ENCODE measurements around the gene SUCLG1. TPM values are rescaled to one million over a fixed set of nuclear protein-coding genes. Genes with fewer than 3 reads are reported as not detected.

The SUCLG1 gene
- total RNA-seq, 4 donors from 2014 or later = 62.7 to 85.8 (median 74.5) TPM

GRCh38 chr2:84449055-84449454 is 10.0 kb downstream of the SUCLG1 start:
- H3K4me3 ChIP-seq = no peak overlapping the region
- H3K36me3 ChIP-seq = peaks cover 0 to 26% of the 10 kb centered on the region in 2 donors
- no peaks in the 10 kb centered on the region for H3K9me3 ChIP-seq
- no peak for ATAC-seq
- H3K27me3 ChIP-seq = no peaks in the 10 kb centered on the region
- H3K27ac ChIP-seq = no peak overlapping the region
- H3K4me1 ChIP-seq = peaks cover 0 to 41% (median 5%) of the 10 kb centered on the region in 3 donors
- TF ChIP-seq, protein P1, sequence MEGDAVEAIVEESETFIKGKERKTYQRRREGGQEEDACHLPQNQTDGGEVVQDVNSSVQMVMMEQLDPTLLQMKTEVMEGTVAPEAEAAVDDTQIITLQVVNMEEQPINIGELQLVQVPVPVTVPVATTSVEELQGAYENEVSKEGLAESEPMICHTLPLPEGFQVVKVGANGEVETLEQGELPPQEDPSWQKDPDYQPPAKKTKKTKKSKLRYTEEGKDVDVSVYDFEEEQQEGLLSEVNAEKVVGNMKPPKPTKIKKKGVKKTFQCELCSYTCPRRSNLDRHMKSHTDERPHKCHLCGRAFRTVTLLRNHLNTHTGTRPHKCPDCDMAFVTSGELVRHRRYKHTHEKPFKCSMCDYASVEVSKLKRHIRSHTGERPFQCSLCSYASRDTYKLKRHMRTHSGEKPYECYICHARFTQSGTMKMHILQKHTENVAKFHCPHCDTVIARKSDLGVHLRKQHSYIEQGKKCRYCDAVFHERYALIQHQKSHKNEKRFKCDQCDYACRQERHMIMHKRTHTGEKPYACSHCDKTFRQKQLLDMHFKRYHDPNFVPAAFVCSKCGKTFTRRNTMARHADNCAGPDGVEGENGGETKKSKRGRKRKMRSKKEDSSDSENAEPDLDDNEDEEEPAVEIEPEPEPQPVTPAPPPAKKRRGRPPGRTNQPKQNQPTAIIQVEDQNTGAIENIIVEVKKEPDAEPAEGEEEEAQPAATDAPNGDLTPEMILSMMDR (IDR thresholded peaks at IDR 0.05) = no peak
- TF ChIP-seq POLR2AphosphoS5 (IDR thresholded peaks at IDR 0.05) (no peak), EP300 (IDR thresholded peaks at IDR 0.05) (no peak), POLR2A (IDR thresholded peaks at IDR 0.05) (no peak)
- 40 to 79% methylated on average over 2 to 3 of the region's 3 CpGs for WGBS, 2 donors (ENCODE audit: low coverage in 1 of 2)

- H3K27ac ChIP-seq = no peak overlapping the region
- peaks cover 0 to 82% of the 10 kb centered on the region in 2 donors for H3K36me3 ChIP-seq
- no peaks in the 10 kb centered on the region for H3K4me1 ChIP-seq
- no peak for TF ChIP-seq POLR2AphosphoS5 (IDR thresholded peaks at IDR 0.05)
- TF ChIP-seq, protein P1 (IDR thresholded peaks at IDR 0.05) = no peak
- TF ChIP-seq POLR2A (IDR thresholded peaks at IDR 0.05) = no peak
- TF ChIP-seq EP300 (IDR thresholded peaks at IDR 0.05) = no peak
- H3K27me3 ChIP-seq = no peaks in the 10 kb centered on the region
- ATAC-seq = no peak
- H3K9me3 ChIP-seq = no peaks in the 10 kb centered on the region
- no peak overlapping the region for H3K4me3 ChIP-seq
Measured at GRCh38 chr2:84443477-84443876, 15.6 kb downstream of the SUCLG1 start.

DNA sequence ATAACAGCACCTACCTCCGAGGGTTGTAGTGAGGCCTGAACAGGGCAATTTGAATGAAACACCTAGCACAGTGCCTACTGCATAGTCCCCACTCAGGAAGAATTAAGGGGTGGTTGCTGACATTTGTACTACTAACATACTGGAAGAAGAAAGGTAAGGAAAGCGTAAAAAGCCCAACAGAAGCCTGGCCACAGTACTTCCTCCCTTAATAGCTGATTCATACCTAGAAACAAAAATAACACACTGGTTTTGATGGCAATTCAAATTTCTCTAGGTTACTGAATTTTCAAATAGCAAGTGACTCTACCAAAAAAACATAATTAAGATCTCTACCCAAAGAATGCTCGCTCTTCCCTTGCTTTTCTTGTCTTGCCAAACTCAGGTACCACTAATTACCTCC is 16.2 kb downstream of the SUCLG1 start:
- Histone ChIP-seq H3K36me3 (peaks cover 0 to 88% of the 10 kb centered on the region in 2 donors), H3K4me3 (no peak overlapping the region), H3K27me3 (no peaks in the 10 kb centered on the region), H3K9me3 (no peaks in the 10 kb centered on the region), H3K4me1 (peaks cover 0 to 1% (median 0%) of the 10 kb centered on the region in 3 donors), H3K27ac (no peak overlapping the region)
- TF ChIP-seq POLR2AphosphoS5 (IDR thresholded peaks at IDR 0.05) (no peak), EP300 (IDR thresholded peaks at IDR 0.05) (no peak), POLR2A (IDR thresholded peaks at IDR 0.05) (no peak)
- TF ChIP-seq, protein P1 (IDR thresholded peaks at IDR 0.05) = no peak
- ATAC-seq = no peak
- 83 to 100% methylated on average over 2 to 3 of the region's 3 CpGs for WGBS, 2 donors (ENCODE audit: low coverage in 1 of 2)

- no peak for ATAC-seq
- TF ChIP-seq POLR2AphosphoS5 (IDR thresholded peaks at IDR 0.05) (no peak), EP300 (IDR thresholded peaks at IDR 0.05) (no peak), POLR2A (IDR thresholded peaks at IDR 0.05) (no peak)
- TF ChIP-seq, protein P1 (IDR thresholded peaks at IDR 0.05) = no peak
- no peak overlapping the region for H3K4me3 ChIP-seq
- no peaks in the 10 kb centered on the region for H3K9me3 ChIP-seq
- H3K27ac ChIP-seq = no peak overlapping the region
- H3K27me3 ChIP-seq = no peaks in the 10 kb centered on the region
- 92% methylated on average over 1 of the region's 1 CpG; no CpG with 5 or more reads in 1 of the 2 donors for WGBS, 2 donors (ENCODE audit: low coverage in 1 of 2)
- H3K4me1 ChIP-seq = peaks cover 0 to 4% (median 3%) of the 10 kb centered on the region in 3 donors
- H3K36me3 ChIP-seq = peaks cover 0 to 94% of the 10 kb centered on the region in 2 donors
Measured at GRCh38 chr2:84441505-84441904, 17.6 kb downstream of the SUCLG1 start.

DNA sequence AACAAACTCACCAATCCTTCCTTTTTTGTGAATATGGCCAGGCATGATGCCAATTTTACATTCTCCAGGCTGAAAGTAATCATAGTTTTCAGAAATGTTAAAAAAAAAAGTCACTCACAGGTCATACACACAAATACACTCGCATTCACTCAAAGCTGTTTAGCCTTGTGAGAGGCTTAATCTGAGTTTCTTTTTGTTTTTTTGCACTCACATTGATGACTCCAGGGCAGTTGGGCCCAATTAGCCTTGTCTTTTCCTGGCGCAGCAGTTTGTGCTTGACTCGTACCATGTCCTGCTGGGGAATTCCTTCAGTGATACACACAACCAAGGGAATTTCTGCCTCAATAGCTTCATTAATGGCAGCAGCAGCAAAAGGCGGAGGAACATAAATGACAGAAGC is 18.0 kb downstream of the SUCLG1 start:
- ATAC-seq = no peak
- Histone ChIP-seq H3K36me3 (peaks cover 0 to 94% of the 10 kb centered on the region in 2 donors), H3K4me3 (no peak overlapping the region), H3K27ac (no peak overlapping the region), H3K27me3 (no peaks in the 10 kb centered on the region), H3K4me1 (peaks cover 3 to 7% (median 4%) of the 10 kb centered on the region in 3 donors), H3K9me3 (no peaks in the 10 kb centered on the region)
- no peak for TF ChIP-seq POLR2AphosphoS5 (IDR thresholded peaks at IDR 0.05)
- no peak for TF ChIP-seq EP300 (IDR thresholded peaks at IDR 0.05)
- no peak for TF ChIP-seq POLR2A (IDR thresholded peaks at IDR 0.05)
- TF ChIP-seq, protein P1 (IDR thresholded peaks at IDR 0.05) = no peak
- WGBS, 2 donors (ENCODE audit: low coverage in 1 of 2) = 84 to 100% methylated on average over 2 to 3 of the region's 4 CpGs

Measured in gastroesophageal sphincter (tissue), 4 donors.